PC-3 (cell line): Measurements from ENCODE around the gene PRKAR2B.

ENCODE experiments used
- EZH2 ChIP-seq: fragments of 300-600 bp; sonication (generic); IDR thresholded peaks from one replicate; pipeline ENCODE4 v1.6.1; 2017; ENCODE audit warnings: antibody characterized with exemption, mild to moderate bottlenecking, low read length; ENCODE audit not compliant: unreplicated experiment
- TF ChIP-seq, protein P1 (sequence below): fragments of 300-600 bp; sonication (generic); conservative IDR thresholded peaks from 2 replicates; pipeline ENCODE4 v1.5.1; 2017; ENCODE audit warnings: antibody characterized with exemption, low read depth, mild to moderate bottlenecking, low read length

DNA sequence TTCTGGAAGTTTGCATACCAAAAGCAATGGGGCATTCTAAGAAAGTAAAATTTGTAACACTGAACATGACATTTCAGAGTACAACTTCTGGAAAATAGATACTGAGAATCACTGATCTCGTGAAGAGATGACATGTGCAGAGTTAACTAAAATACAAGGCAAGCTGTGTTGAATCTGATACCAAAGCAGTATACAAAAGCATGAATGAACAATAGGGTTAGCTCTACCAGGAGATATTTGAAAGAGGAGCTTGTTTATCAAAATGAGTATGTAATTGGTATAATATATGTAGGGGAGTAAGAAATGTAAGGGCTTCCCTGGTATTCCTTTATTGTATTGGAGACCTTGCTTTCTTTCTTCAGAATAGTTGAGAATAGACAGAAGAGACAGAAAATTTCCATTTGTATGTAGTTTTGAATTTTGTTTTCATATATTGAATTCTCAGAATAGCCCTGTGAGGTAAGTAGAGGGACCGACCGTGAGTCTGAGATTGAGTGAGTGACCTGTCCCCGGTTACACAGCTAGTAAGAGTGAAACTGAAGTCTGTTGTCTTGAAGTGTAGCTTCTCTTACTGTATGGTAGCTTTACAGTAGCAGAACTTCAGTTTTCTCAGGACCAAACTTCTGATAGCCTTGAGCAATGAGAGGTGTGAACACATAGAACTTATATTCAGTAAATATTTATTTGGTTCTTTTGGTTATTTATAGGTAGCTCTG is 129.3 kb downstream of the PRKAR2B start:
- no peak for TF ChIP-seq EZH2
- TF ChIP-seq, protein P1, sequence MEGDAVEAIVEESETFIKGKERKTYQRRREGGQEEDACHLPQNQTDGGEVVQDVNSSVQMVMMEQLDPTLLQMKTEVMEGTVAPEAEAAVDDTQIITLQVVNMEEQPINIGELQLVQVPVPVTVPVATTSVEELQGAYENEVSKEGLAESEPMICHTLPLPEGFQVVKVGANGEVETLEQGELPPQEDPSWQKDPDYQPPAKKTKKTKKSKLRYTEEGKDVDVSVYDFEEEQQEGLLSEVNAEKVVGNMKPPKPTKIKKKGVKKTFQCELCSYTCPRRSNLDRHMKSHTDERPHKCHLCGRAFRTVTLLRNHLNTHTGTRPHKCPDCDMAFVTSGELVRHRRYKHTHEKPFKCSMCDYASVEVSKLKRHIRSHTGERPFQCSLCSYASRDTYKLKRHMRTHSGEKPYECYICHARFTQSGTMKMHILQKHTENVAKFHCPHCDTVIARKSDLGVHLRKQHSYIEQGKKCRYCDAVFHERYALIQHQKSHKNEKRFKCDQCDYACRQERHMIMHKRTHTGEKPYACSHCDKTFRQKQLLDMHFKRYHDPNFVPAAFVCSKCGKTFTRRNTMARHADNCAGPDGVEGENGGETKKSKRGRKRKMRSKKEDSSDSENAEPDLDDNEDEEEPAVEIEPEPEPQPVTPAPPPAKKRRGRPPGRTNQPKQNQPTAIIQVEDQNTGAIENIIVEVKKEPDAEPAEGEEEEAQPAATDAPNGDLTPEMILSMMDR: no peak
